ENCODE data around the gene MB21D2.

The MB21D2 gene

GRCh38 chr3:192858849-192859585 is 58.6 kb downstream of the MB21D2 start:
- no peaks in the 10 kb centered on the region for H3K36me3 ChIP-seq (ENCODE audit: control insufficient read depth in 2 of 2, insufficient read depth in 1 of 2, low read length in 2 of 2)
- H3K9me3 ChIP-seq (ENCODE audit: control insufficient read depth, insufficient read depth, low read depth, low read length): no peaks in the 10 kb centered on the region
- CTCF ChIA-PET: no interaction called here
- H3K27ac ChIP-seq (ENCODE audit: extremely low read depth, low read depth, low read length): no peak overlapping the region
- H3K4me3 ChIP-seq (ENCODE audit: low read depth, low read length): no peak overlapping the region
- POLR2A ChIA-PET: no interaction called here
- no peaks in the 10 kb centered on the region for H3K4me1 ChIP-seq (ENCODE audit: control insufficient read depth, insufficient read depth, low read length)
- no peak for TF ChIP-seq ZNF335 (tag by site-specific recombination; conservative IDR thresholded peaks at IDR 0.05)
- TF ChIP-seq ZBTB21 (tag by site-specific recombination; IDR thresholded peaks at IDR 0.05): no peak
- TF ChIP-seq, protein P1, sequence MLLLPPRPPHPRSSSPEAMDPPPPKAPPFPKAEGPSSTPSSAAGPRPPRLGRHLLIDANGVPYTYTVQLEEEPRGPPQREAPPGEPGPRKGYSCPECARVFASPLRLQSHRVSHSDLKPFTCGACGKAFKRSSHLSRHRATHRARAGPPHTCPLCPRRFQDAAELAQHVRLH (tag by site-specific recombination; IDR thresholded peaks at IDR 0.05): no peak
- no peak for TF ChIP-seq ZNF24 (tag by site-specific recombination; IDR thresholded peaks at IDR 0.05)
- TF ChIP-seq ZNF26 (tag by site-specific recombination; IDR thresholded peaks at IDR 0.05): no peak
- no peak for TF ChIP-seq ZNF2 (tag by site-specific recombination; IDR thresholded peaks at IDR 0.05)
- no peak for TF ChIP-seq GLIS2 (tag by site-specific recombination; IDR thresholded peaks at IDR 0.05)
- 0 out of 2 replicates have a peak, but pooled peaks have one; percentile 26 for TF ChIP-seq PRDM10 (tag by site-specific recombination; IDR thresholded peaks at IDR 0.05)
- TF ChIP-seq ZNF777 (tag by site-specific recombination; IDR thresholded peaks at IDR 0.05; ENCODE audit: borderline replicate concordance): no peak

GRCh38 chr3:192857260-192857661 is 60.4 kb downstream of the MB21D2 start:
- CTCF ChIA-PET: no interaction called here
- Histone ChIP-seq H3K4me3 (ENCODE audit: low read depth, low read length) (no peak overlapping the region), H3K27ac (ENCODE audit: extremely low read depth, low read depth, low read length) (no peak overlapping the region), H3K9me3 (ENCODE audit: control insufficient read depth, insufficient read depth, low read depth, low read length) (no peaks in the 10 kb centered on the region), H3K4me1 (ENCODE audit: control insufficient read depth, insufficient read depth, low read length) (peaks cover under 1% of the 10 kb centered on the region; the same call in 1 of the 2 replicates), H3K36me3 (ENCODE audit: control insufficient read depth in 2 of 2, insufficient read depth in 1 of 2, low read length in 2 of 2) (no peaks in the 10 kb centered on the region)
- POLR2A ChIA-PET: no interaction called here
- no peak for TF ChIP-seq HIC1 (tag by site-specific recombination; IDR thresholded peaks at IDR 0.05)
- no peak for TF ChIP-seq ZNF600 (tag by site-specific recombination; IDR thresholded peaks at IDR 0.05)
- TF ChIP-seq PRDM10 (tag by site-specific recombination; IDR thresholded peaks at IDR 0.05): no peak
- no peak for TF ChIP-seq REPIN1 (tag by site-specific recombination; IDR thresholded peaks at IDR 0.05; ENCODE audit: low read depth)
- TF ChIP-seq, protein P2, sequence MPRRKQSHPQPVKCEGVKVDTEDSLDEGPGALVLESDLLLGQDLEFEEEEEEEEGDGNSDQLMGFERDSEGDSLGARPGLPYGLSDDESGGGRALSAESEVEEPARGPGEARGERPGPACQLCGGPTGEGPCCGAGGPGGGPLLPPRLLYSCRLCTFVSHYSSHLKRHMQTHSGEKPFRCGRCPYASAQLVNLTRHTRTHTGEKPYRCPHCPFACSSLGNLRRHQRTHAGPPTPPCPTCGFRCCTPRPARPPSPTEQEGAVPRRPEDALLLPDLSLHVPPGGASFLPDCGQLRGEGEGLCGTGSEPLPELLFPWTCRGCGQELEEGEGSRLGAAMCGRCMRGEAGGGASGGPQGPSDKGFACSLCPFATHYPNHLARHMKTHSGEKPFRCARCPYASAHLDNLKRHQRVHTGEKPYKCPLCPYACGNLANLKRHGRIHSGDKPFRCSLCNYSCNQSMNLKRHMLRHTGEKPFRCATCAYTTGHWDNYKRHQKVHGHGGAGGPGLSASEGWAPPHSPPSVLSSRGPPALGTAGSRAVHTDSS (tag by site-specific recombination; IDR thresholded peaks at IDR 0.05): no peak
- TF ChIP-seq, protein P3, sequence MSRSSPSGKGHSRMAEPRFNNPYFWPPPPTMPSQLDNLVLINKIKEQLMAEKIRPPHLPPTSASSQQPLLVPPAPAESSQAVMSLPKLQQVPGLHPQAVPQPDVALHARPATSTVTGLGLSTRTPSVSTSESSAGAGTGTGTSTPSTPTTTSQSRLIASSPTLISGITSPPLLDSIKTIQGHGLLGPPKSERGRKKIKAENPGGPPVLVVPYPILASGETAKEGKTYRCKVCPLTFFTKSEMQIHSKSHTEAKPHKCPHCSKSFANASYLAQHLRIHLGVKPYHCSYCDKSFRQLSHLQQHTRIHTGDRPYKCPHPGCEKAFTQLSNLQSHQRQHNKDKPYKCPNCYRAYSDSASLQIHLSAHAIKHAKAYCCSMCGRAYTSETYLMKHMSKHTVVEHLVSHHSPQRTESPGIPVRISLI (tag by site-specific recombination; IDR thresholded peaks at IDR 0.05): no peak
- TF ChIP-seq ZIC2 (tag by site-specific recombination; IDR thresholded peaks at IDR 0.05): no peak
- TF ChIP-seq, protein P4, sequence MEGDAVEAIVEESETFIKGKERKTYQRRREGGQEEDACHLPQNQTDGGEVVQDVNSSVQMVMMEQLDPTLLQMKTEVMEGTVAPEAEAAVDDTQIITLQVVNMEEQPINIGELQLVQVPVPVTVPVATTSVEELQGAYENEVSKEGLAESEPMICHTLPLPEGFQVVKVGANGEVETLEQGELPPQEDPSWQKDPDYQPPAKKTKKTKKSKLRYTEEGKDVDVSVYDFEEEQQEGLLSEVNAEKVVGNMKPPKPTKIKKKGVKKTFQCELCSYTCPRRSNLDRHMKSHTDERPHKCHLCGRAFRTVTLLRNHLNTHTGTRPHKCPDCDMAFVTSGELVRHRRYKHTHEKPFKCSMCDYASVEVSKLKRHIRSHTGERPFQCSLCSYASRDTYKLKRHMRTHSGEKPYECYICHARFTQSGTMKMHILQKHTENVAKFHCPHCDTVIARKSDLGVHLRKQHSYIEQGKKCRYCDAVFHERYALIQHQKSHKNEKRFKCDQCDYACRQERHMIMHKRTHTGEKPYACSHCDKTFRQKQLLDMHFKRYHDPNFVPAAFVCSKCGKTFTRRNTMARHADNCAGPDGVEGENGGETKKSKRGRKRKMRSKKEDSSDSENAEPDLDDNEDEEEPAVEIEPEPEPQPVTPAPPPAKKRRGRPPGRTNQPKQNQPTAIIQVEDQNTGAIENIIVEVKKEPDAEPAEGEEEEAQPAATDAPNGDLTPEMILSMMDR (tag by site-specific recombination; IDR thresholded peaks at IDR 0.05): no peak

Measured in HEK293 (cell line).